CD1c-positive myeloid dendritic cell (primary cell): ENCODE results near the gene RASGEF1C.
A peak's percentile ranks its signal among the peaks of the same experiment; 100 is the strongest.

ENCODE experiments used
- DNase-seq: peaks from one replicate; pipeline ENCODE4 v3.0.0-alpha.2; 2016; ENCODE audit errors: extremely low spot score

The RASGEF1C gene

GRCh38 chr5:180179442-180180420 lies 29.3 kb downstream of the RASGEF1C start:
- no peak for DNase-seq

- no peak for DNase-seq
Observed at GRCh38 chr5:180178531-180179441, 30.2 kb downstream of the RASGEF1C start.

DNA sequence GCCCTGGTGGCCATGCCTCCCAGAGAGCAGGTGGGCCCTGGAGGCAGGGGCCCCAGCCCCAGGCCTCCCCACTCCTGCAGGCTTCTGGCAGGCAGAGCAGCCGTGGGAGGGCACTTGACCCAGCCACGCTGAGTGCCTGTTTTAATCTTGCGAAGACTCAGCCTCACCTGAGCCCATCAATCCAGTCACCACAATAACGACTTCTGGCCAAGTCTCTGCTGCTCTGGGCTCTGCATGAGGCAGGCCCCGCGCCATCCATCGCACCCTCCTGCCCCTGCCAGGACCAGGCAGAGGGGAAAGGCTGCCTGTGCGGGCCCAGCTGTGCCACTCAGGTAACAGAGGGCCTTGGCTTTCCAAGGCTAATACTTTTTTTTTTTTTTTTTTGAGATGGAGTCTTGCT lies 32.8 kb downstream of the RASGEF1C start:
- no peak for DNase-seq

DNA sequence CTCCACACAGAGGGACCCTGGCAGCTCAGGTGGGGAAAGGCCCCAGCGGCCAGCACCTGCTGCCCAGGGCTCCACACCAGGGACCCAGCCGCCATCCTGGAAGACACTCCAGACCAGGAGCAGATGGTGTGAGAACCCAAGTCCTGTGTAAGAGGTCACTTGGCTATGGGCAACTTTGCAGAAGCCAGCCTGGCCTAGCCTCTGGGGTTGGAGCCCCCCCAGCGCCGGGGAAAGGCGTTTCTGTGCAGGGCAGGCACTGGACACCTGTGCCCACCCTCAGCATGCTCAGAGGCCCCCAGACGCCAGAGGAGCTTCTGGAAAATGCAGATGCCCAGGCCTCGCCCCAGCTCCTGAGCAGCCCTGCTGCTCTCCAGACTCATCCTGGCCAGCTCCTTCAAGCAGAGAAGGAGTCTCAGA lies 34.0 kb downstream of the RASGEF1C start:
- DNase-seq: no peak

- no peak for DNase-seq
Observed at GRCh38 chr5:180174587-180174972, 34.4 kb downstream of the RASGEF1C start.

DNA sequence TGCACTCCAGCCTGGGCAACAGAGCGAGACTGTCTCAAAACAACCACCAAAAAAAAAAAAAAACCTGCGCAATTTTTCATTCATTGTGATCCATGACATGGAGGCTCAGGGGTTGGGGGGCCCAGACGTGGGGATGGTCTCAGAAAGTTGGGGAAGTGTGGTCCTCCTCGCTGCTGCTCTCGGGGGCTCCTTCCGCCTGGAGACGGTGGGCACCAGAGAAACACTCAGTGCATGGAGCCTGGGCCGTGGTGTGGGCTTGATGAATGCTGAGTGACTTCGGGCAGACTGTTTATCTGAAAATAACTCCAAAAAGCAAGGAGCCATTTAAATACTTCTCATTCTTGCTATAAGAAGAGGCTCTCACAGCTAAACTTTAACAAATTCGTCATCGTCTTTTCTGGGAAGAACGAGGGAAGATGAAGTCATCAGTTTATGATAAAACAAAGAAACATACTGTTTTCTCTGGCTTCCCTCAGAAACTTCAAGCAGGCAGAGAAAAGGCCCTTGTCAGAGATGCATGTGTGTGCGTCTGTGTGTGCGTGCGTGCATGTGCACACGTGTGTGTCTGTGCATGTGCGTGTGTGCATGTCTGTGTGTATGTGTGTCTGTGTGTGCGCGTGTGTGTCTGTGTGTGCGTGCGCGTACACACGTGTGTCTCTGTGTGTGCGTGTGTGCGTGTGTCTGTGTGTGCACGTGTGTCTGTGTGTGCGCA lies 35.0 kb downstream of the RASGEF1C start:
- DNase-seq: no peak

- no peak for DNase-seq
Observed at GRCh38 chr5:180173198-180173544, 35.8 kb downstream of the RASGEF1C start.

DNA sequence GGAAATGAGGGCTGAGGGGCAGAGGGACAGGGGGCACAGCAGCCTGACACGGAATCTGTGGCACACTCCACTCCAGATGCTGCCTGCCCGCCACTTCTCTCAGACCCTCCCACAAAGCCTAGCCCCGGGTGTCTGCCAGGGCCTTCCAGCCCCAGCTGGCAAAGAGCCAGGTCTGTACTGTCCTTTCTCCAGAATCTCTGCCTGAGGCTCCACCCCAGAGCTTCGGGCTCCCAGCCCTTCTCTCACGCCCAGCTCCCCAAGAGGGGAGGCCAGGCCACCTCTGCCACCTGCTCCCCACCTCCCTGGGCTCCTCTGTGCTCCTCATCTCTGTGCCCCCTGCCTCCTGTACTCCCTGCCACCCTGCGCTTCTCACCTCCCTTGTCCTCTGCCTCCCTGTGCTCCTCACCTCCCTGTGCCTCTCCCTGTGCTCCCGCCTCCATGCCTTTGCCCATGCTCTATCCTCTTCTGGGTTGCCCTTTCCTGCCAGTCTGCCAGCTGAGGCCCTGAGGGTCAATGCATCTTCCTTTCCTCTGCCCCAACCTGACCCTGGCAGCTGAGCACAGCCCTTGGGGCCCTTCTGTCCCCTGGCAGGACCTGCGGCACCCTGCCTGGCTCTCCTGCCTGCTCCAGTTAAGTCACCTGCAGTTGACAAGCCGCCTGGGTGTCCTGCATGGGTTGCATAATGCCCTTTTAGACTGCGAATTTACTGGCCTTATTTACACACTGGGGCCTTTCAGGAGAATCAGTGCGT lies 36.4 kb downstream of the RASGEF1C start:
- DNase-seq: no peak

DNA sequence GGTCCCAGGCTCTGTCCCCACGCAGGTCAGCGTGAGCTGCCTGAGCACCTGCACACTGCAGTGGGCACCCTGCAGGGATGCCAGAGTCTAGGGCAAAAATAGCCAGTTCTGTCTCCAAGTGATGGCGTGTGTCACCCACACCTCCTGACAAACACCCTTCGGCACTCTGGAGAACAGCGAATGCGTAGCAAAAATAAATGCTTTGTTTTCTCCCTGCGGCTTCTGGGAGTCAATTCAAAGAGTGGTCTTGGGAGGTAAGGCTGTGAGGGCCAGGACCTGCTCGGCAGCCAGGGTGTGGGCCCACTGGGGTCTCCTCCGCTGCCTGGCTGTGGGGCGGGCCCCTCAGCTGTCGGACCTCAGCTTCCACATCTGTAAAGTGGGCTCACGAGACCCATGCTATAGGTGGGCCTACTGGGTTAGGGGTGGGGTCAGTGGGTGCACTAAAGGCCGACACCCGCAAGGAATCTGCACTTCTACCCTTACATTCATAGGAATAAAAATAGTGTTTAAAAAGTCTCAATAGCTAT lies 37.4 kb downstream of the RASGEF1C start:
- DNase-seq: no peak

DNA sequence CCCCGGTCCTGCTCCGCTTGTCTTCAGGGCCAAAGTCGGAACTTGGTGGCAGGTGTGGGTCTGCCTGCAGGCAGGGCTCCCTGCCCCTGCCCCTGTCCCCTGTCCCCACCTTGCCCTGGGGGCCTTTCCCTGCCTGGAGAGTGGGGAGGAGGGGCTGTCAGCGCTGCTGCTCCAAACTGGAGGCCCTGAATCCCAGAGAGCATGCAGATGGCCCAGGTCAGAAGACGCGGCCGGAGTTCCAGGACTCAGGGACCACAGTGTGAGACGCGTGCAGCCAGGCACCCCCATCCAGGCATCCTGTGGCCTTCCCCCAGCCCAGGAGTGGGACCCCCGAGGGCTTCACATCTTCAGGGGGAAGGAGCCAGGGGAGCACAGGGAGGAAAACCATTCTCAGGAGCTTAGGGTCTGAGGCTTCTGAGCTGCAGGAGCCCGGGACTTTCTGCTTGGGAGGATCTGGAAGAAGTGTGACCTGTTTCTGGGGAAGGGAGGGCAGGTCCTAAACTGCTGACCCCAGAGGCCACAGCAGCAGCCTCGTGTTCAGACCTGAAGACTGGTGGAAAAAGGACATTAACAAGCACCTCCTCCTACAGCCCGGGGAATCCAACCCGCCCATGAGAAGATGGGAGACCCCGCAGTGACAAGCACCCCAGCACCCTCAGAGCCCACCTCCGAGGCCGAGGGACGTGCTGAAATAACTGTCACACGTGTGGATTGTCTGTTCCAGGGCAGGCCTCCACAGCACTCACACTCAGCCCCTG lies 38.0 kb downstream of the RASGEF1C start:
- DNase-seq: no peak

DNA sequence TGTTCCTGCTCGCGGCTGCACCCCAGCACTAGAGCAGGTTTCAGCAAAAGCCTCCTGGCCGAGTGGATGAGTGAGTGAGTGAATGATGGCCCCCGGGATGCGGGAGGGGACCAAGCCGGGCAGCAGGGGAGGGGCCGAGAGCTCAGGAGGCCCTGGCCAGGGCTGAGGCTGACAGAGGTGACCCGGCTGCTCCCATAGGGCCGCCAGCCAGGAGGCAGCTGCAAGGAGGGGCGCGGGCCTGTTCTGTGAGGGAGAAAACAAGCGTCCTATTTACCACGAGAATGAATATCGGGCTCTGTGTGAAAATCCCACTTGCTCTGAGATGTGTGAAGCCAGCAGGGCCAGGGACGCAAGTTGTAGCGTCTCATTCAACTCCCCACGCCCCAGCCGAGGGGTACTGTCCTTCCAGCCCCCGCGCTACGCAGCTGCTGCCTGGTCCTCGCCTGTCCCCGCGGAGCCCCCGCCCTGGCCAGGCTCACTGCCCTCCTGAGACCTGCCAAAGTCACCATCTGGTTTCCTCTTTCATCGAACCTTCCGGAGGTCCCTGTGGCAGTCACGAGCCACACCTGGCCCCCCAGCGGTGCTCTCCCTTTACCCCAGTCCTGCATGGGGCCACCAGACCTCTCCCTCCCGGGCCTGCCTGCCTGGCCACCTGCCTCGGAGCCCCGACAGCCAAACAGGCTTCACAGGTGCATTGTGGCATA lies 38.8 kb downstream of the RASGEF1C start:
- DNase-seq: no peak

DNA sequence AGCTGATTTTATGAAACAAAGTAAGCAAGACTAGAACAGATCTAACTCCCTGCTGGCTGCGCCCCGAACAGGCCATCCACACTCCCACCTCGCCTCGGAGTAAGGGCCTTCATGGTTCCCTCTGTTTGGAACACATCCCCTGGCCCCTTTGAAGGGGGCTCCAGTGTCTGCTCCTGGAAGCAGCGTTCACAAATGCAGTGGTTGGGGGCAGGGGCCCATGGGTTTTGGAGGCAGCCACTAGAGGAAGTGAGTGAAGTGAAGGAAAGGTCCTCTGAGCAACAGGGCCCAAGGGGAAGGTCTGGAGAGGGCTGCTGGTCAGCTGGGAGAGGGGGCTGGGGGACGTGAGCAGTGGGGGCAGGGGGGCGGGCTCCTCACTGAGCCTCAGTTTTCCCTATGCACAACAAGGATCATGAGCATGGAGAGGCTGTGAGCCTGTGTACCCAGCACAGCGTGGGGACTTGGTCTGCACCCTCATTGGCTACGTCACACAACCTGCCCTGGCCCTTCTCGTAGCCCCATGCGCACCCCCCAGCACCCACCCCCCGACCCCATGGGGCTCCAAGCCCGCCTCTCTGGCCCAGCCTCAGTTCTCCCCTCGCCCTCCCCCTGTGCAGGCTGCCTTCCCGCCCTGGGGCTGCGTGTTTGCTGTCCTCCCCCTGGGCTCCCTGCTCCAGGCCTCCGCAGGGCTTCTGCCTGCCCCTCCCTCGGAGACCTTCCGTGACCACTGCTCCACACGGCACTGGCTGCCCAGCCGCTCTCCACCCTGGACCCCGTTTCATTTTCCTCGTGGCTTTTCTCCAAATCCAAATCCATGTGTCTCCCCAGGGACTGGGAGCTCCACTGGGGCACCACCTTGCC lies 39.5 kb downstream of the RASGEF1C start:
- no peak for DNase-seq

DNA sequence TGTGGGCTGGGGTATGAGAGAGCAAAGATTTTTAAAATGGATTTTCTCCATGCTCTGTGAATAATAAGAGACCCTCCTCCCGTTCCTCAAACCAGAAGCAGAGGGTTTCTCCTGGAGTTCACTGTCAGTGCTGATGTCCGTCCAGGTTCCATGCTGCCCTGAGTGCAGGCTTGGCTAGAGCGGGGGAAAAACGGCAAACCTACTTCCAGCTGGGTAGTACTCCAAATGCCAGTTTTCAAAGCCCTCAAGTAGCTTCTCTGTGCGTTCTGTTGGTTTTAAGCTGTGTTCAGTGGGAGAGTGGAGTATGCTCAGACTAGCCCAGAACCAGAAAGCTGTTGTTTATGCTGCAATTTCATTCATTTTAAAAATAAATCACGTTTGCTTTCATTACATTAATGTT lies 40.3 kb downstream of the RASGEF1C start:
- DNase-seq: no peak

GRCh38 chr5:180166176-180166575 lies 42.8 kb downstream of the RASGEF1C start:
- peak; percentile 68 for DNase-seq

DNA sequence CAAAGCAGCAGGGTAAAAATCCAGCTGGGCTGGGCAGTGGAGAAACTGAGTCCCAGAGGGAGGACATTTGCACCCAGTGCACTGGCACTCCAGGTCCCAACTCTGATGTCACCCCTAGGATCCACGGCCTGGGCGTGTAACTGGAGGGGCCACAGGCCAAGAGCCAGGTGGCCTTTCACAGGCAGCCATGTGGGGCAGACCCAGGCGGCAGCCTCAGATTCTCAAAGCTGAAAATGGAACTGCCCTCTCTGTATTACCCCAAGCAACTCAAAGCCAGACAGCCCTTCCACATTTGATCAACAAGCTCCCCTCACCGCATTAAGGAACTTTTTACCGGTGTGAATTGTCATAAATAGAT lies 46.7 kb downstream of the RASGEF1C start:
- DNase-seq: no peak

DNA sequence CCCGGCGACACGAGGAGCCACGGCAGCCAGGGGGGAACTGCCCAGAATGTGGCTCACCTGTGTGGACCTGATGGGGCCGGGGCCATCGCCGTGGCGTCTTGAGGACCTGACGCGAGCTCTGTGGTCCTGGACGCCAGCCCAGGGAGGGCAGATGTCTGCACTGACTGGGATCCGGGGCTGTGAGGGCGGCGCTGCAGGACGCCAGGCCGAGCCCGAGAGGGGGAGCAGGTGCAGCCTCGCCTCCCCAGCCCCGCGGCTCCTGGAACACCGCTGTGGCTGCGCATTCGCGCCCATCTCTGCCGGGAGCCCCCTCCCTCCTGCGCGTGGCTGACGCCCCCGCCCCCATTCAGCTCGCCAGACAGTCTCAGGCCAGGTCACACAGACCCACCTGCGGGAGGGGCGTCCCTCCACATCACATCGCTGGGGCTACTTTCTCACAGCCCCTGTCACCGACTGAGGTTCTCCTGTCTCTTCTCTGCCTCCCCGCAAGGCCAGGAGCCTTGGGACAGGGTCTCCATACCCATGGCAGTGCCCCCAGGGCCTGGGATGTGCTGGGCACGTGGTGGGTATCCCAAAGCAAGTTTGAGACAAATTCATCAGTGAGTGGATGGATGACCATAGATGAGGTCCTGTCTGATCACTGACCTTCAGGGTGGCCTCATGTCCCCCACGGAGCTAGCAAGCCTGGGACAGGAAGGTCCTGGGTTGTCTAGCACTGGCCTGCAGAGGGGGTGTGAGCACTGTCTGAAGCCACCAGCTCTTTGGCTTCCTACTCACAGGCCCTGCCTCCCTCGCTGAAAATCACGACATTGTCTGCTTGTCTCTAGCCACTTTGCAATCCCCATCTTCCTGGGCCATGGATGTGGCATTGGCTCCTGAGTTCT lies 47.3 kb downstream of the RASGEF1C start:
- peak; percentile 23 for DNase-seq

- peak; percentile 82 for DNase-seq
Observed at GRCh38 chr5:180160789-180161188, 48.2 kb downstream of the RASGEF1C start.

GRCh38 chr5:180160215-180160614 lies 48.8 kb downstream of the RASGEF1C start:
- DNase-seq: no peak
